SK-N-SH (cell line): Measurements from ENCODE around the gene SLC24A5.

Experiments
- EP300 ChIP-seq, 2 experiments: IDR thresholded peaks; 2 replicates each; pipeline versions ENCODE4 v1.4.0 to v1.6.1; 2012; ENCODE audit warnings: borderline replicate concordance in 1 of 2, low read depth in 1 of 2, low read length in 1 of 2
- FOXJ3 ChIP-seq: sonication (generic); formaldehyde crosslinking; IDR thresholded peaks from 2 replicates; pipeline ENCODE4 v1.5.1; 2020; ENCODE audit warnings: mild to moderate bottlenecking, missing genetic modification reagents
- JUND ChIP-seq: IDR thresholded peaks from 2 replicates; pipeline ENCODE4 v1.4.0; 2012
- NFIC ChIP-seq: IDR thresholded peaks from 2 replicates; pipeline ENCODE4 v1.4.0; 2012; ENCODE audit warnings: borderline replicate concordance
- NRF1 ChIP-seq: IDR thresholded peaks from 2 replicates; pipeline ENCODE4 v1.6.1; 2012; ENCODE audit warnings: low read depth, mild to moderate bottlenecking, low read length
- POLR2AphosphoS5 ChIP-seq: IDR thresholded peaks from 2 replicates; pipeline ENCODE4 v1.6.1; 2012; ENCODE audit warnings: low read depth, low read length
- RAD21 ChIP-seq: IDR thresholded peaks from 2 replicates; pipeline ENCODE4 v1.6.1; 2012; ENCODE audit warnings: mild to moderate bottlenecking, low read length
- RCOR1 ChIP-seq: fragments of 150-350 bp; IDR thresholded peaks from 2 replicates; pipeline ENCODE4 v1.6.1; 2017; ENCODE audit warnings: antibody characterized with exemption, low read length
- SMC3 ChIP-seq: IDR thresholded peaks from 2 replicates; pipeline ENCODE4 v1.6.1; 2012; ENCODE audit warnings: low read depth, low read length, improper control_type of control experiment
- TAF1 ChIP-seq: IDR thresholded peaks from 2 replicates; pipeline ENCODE4 v1.6.1; 2012; ENCODE audit warnings: low read depth, mild to moderate bottlenecking, low read length, moderate library complexity, borderline replicate concordance
- YY1 ChIP-seq: IDR thresholded peaks from 2 replicates; pipeline ENCODE4 v1.4.0; 2012; ENCODE audit warnings: low read depth, mild to moderate bottlenecking
- TF ChIP-seq, protein P1 (sequence below): fragments of 200-600 bp; sonication (generic); IDR thresholded peaks from 2 replicates; pipeline ENCODE4 v1.6.1; 2017; ENCODE audit warnings: antibody characterized with exemption, mild to moderate bottlenecking, moderate library complexity
- TF ChIP-seq, protein P2 (sequence below): fragments of 150-350 bp; IDR thresholded peaks from 2 replicates; pipeline ENCODE4 v1.6.1; 2016; ENCODE audit warnings: mild to moderate bottlenecking, low read depth, low read length
- TF ChIP-seq, protein P3 (sequence below): IDR thresholded peaks from 2 replicates; pipeline ENCODE4 v1.4.0; 2012; ENCODE audit warnings: low read depth, borderline replicate concordance

DNA sequence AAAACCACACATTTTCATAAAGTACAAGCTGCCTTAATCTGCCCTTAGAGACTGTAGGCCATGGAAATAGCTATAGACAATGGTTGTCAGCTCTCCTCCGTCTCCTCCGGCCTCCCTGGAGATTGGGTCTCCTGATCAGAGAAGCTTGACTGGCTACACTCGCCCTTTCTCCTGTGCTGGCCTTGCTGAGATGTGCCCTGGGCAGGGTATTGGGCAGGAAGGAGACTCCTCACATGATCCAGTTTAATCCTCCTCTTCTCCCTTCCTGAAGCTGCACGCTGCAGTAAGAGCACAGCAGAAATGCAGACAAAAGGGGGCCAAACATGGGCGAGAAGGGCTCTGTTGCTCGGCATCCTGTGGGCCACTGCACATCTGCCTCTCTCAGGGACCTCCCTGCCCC is at the start of gene SLC24A5:
- no peak for TF ChIP-seq RCOR1
- TF ChIP-seq, protein P1, sequence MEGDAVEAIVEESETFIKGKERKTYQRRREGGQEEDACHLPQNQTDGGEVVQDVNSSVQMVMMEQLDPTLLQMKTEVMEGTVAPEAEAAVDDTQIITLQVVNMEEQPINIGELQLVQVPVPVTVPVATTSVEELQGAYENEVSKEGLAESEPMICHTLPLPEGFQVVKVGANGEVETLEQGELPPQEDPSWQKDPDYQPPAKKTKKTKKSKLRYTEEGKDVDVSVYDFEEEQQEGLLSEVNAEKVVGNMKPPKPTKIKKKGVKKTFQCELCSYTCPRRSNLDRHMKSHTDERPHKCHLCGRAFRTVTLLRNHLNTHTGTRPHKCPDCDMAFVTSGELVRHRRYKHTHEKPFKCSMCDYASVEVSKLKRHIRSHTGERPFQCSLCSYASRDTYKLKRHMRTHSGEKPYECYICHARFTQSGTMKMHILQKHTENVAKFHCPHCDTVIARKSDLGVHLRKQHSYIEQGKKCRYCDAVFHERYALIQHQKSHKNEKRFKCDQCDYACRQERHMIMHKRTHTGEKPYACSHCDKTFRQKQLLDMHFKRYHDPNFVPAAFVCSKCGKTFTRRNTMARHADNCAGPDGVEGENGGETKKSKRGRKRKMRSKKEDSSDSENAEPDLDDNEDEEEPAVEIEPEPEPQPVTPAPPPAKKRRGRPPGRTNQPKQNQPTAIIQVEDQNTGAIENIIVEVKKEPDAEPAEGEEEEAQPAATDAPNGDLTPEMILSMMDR, result no peak
- TF ChIP-seq, protein P2, sequence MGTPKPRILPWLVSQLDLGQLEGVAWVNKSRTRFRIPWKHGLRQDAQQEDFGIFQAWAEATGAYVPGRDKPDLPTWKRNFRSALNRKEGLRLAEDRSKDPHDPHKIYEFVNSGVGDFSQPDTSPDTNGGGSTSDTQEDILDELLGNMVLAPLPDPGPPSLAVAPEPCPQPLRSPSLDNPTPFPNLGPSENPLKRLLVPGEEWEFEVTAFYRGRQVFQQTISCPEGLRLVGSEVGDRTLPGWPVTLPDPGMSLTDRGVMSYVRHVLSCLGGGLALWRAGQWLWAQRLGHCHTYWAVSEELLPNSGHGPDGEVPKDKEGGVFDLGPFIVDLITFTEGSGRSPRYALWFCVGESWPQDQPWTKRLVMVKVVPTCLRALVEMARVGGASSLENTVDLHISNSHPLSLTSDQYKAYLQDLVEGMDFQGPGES, result no peak
- no peak for TF ChIP-seq EP300 (IDR thresholded peaks at IDR 0.05; ENCODE audit: borderline replicate concordance in 1 of 2, low read depth in 1 of 2, low read length in 1 of 2)
- TF ChIP-seq RAD21, result no peak
- TF ChIP-seq, protein P3, sequence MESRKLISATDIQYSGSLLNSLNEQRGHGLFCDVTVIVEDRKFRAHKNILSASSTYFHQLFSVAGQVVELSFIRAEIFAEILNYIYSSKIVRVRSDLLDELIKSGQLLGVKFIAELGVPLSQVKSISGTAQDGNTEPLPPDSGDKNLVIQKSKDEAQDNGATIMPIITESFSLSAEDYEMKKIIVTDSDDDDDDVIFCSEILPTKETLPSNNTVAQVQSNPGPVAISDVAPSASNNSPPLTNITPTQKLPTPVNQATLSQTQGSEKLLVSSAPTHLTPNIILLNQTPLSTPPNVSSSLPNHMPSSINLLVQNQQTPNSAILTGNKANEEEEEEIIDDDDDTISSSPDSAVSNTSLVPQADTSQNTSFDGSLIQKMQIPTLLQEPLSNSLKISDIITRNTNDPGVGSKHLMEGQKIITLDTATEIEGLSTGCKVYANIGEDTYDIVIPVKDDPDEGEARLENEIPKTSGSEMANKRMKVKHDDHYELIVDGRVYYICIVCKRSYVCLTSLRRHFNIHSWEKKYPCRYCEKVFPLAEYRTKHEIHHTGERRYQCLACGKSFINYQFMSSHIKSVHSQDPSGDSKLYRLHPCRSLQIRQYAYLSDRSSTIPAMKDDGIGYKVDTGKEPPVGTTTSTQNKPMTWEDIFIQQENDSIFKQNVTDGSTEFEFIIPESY, result no peak
- no peak for TF ChIP-seq FOXJ3 (CRISPR knock-in tag)
- TF ChIP-seq NFIC, result no peak
- no peak for TF ChIP-seq JUND
- no peak for TF ChIP-seq TAF1
- no peak for TF ChIP-seq YY1
- TF ChIP-seq NRF1, result no peak
- no peak for TF ChIP-seq POLR2AphosphoS5
- TF ChIP-seq SMC3, result no peak
